ENCODE results near the gene RNF223.
"Not testable (repeated sequence)": the region's sequence is repeated elsewhere in the genome, so short reads cannot be mapped to it uniquely, and the experiment has no call there.

Gene RNF223

DNA sequence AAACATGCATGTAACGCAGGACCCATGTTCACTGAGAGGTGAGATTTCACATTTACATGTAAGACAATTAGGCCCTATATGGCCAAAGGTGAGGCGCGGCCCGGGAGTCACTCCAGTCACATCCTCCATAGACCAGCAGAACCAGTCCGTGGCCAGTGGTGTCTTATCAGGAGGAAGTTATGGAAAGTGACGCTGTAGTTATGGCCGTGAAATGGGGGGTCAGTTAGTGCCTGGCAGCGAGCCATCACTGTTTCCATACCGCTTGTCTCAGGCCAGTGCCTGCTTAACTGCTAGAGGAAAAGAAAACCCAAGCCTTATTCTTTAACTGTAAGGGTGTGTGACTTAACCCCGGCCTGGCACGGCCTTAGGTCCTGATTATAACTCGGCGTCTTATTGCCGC lies 35.6 kb upstream of the RNF223 start:
- DNase-seq (ENCODE audit: low read depth in 2 of 2) = no peak

DNA sequence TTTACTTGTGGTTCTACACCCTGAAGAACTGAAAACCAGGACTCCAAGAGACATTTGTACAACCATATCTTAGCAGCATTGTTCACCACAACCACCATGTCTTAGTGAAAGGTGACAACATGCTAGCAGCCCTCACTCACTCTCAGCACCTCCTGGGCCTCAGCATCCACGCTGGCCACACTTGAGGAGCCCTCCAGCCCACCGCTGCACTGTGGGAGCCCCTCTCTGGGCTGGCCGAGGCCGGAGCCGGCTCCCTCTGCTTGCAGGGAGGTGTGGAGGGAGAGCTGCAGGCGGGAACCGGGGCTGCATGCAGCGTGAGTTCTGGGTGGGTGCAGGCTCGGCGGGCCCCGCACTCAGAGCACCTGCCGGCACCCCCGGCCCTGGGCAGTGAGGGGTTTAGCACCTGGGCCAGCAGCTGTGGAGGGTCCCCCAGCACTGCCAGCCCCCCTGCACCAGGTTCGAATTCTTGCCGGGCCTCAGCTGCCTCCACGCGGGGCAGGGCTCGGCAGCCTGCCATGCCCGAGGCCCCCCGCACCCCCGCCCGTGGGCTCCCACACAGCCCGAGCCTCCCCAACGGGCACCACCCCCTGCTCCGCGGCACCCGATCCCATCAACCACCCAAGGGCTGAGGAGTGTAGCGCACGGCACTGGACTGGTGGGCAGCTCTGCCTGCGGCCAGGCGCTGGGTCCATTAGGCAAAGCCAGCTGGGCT lies 32.6 kb upstream of the RNF223 start:
- no peak for DNase-seq (ENCODE audit: low read depth in 2 of 2)

DNA sequence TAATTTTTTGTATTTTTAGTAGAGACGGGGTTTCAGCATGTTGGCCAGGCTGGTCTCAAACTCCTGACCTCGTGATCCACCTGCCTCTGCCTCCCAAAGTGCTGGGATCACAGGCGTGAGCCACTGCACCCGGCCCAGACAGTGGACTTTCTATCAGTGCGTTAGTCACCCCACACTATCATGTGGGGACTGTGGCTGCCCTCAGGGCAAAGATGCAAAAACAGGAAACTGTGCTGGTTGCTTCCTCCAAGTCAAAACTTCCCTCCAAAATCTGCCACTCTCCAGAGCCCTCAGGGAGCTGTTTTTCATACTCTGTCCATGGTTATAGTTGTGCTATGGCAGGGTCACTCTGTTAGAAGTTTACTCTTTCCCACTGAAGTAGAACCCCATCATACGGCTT lies 30.0 kb upstream of the RNF223 start:
- not testable (repeated sequence) for DNase-seq (ENCODE audit: low read depth in 2 of 2)

DNA sequence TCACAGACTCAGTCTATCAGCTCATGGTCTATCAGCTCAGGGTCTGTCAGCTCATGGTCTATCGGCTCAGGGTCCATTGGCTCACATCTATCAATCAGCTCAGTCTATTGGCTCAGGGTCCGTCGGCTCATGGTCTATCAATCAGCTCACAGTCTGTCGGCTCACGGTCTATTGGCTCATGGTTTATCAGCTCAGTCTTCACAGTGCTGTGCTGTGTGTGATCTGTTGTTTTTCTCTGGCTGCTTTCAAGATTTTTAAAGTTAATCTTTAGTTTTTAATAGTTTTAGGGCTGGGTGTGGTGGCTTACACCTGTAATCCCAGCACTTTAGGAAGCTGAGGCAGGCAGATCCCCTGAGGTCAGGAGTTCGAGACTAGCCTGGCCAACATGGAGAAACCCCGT lies 27.4 kb upstream of the RNF223 start:
- no peak for DNase-seq (ENCODE audit: low read depth in 2 of 2)

DNA sequence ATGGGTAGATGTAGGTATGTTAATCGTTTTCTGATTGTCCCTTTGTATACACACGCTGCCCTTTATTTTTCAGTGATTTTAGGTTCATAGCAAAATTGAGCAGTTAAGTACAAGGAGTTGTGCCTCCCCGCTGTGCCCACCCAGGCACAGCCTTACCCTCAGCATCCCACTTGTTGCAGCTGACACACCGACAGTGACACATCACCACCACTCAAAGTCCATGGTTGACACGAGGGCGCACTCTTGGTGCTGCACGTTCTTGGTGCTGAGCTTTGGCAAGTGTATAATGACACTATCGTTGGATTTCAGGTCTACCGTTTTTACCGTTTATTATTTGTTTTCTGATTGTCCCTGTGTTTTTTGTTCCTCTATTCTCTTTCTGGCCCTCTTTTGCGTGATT lies 26.2 kb upstream of the RNF223 start:
- no peak for DNase-seq (ENCODE audit: low read depth in 2 of 2)

DNA sequence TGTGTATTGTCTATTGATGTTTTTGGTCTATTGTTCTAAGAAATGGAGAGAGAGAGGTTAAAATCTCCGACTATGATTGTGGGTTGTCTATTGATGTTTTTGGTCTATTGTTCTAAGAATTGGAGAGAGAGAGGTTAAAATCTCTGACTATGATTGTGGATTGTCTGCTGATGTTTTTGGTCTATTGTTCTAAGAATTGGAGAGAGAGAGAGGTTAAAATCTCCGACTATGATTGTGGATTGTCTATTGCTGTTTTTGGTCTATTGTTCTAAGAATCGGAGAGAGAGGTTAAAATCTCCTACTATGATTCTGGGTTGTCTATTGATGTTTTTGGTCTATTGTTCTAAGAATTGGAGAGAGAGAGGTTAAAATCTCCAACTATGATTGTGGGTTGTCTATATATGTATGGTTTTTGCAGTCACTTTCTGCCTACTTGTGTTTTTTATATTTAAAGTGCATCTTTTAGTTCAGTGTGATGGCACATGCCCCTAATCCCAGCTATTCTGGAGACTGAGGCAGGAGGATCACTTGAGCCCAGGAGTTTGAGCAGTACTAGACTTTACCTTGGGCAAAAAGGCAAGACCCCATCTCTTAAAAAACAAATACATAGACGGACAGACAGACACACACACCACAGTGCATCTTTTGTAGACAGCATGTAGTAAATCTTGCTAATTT lies 25.5 kb upstream of the RNF223 start:
- DNase-seq (ENCODE audit: low read depth in 2 of 2) = no peak

DNA sequence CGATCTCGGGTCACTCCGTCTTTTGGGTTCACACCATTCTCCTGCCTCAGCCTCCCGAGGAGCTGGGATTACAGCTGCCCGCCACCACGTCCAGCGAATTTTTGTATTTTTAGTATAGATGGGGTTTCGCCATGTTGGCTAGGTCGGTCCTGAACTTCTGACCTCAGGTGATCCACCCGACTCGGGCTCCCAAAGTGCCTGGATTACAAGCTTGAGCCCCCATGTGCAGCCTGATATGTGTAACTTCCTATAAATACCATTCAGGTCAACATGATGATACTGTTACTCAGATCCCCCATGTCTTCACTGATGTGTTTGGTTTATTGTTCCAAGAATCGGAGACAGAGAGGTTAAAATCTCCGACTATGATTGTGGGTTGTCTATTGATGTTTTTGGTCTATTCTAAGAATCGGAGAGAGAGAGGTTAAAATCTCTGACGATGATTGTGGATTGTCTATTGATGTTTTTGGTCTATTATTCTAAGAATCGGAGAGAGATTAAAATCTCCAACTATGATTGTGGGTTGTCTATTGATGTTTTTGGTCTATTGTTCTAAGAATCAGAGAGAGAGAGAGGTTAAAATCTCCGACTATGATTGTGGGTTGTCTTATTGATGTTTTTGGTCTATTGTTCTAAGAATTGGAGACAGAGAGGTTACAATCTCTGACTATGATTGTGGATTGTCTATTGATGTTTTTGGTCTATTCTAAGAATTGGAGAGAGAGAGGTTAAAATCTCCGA lies 24.7 kb upstream of the RNF223 start:
- DNase-seq (ENCODE audit: low read depth in 2 of 2) = no peak

DNA sequence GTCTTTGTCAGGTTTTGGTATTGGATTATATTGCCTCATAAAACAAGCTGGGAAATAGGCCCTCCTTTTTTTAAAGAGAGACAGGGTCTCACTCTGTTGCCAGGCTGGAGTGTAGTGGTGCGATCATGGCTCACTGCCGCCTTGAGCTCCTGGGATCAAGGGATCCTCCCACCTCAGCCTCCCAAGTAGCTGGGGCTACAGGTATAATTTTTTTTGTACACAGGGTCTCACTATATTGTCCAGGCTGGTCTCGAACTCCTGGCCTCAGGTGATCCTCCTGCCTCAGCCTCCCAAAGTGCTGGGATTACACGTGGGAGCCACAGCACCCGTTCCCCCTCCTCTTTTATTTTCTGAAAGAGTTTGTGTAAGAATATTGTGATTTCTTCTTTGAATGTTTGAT lies 22.0 kb upstream of the RNF223 start:
- DNase-seq (ENCODE audit: low read depth in 2 of 2) = not testable (repeated sequence)

DNA sequence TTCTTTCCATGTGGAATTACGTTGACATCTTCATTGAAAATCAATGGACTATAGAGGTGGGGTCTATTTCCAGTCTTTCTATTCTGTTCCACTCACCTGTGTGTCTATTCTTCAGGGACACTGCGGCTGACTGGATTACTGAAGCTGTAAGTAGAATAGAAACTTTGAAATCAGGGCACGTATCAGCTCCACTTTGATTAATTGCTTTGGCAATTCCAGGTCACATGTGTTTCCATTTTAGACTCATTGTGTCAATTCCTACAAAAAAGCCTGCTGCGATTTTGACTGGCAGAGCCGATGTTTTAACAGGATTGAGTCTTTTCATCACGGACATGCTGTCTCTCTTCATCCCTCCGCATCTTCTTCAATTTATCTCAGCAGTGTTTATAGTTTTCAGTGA lies 20.9 kb upstream of the RNF223 start:
- no peak for DNase-seq (ENCODE audit: low read depth in 2 of 2)

DNA sequence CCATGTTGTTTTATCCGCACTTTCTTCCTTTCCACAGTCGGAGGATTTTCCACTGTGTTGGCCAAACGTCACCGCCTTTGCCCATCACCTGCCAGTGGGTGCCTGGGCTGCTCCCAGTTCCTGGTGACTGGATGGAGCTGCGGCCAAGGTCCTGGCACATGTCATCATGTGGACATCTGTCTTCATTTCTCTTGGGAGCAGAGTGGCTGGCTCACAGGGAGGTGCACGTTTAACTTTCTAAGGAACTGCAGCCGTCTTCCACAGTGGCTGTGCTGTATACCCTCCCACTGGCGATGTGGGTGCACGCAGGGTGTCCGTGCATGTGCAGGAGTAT lies 19.5 kb upstream of the RNF223 start:
- DNase-seq (ENCODE audit: low read depth in 2 of 2) = no peak

DNA sequence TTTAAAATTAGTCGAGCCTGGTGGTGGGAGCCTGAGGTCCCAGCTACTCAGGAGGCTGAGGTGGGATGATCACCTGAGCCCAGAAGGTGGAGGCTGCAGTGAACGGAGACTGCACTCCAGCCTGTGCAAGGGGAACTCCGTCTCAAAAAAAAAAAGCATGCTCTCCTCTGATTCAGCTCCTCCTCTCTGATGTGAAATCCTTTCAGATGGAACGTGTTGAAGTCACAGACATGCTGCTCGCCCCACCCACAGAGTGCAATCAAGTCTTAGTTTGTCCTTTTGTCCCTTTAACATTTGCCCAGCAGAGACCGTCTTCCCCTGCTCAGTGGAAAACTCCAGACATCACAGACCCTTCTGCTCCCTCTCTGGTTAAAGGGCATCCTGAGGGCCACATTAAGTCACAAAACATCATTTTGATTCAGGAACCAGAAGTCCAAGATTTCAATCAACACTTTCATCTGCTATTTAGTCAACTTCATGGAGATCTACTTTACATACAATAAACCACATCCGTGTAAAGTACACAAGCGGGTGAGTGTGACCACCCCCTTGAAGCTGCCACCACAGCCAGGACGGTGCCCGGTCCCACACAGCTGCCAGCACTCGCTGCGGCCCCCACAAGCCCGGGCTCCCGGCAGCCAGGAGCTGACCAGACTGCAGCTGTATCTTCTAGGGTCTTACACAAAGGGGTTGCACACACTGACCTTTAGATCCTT lies 18.9 kb upstream of the RNF223 start:
- DNase-seq (ENCODE audit: low read depth in 2 of 2) = no peak

DNA sequence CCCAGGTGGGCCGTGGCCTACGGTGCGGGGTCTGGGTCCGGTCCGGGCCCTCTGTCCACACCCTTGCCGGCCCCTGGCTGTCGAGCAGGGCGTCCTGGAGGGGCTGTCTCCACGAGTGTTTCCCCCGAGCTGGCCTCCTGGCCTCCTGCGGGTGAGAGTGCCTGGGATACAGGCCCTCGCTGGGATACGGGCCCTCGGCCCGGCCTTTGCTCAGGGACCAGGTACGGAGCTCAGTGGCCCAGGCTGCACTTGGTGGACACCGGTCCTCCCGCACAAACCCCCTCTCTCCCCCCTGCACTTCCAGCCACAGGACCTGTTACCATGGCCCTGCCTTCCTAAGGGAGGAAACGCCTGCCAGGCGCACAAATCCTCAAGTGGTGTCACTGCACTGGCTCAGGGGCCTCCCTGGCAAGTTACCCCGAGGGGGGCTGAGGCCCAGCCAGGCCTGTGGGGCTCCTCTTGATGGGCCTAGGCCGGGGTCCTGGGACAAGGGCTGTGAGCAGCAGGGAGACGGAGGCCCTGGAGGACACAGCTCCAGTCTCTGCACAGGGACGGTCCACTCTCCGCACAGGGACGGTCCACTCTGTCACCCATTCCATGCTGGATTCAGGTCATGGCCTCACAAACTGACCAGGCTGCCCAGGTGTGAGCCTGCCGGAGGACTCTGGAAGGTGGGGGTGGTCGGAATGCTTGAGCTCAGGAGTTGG lies 18.2 kb upstream of the RNF223 start:
- no peak for DNase-seq (ENCODE audit: low read depth in 2 of 2)

DNA sequence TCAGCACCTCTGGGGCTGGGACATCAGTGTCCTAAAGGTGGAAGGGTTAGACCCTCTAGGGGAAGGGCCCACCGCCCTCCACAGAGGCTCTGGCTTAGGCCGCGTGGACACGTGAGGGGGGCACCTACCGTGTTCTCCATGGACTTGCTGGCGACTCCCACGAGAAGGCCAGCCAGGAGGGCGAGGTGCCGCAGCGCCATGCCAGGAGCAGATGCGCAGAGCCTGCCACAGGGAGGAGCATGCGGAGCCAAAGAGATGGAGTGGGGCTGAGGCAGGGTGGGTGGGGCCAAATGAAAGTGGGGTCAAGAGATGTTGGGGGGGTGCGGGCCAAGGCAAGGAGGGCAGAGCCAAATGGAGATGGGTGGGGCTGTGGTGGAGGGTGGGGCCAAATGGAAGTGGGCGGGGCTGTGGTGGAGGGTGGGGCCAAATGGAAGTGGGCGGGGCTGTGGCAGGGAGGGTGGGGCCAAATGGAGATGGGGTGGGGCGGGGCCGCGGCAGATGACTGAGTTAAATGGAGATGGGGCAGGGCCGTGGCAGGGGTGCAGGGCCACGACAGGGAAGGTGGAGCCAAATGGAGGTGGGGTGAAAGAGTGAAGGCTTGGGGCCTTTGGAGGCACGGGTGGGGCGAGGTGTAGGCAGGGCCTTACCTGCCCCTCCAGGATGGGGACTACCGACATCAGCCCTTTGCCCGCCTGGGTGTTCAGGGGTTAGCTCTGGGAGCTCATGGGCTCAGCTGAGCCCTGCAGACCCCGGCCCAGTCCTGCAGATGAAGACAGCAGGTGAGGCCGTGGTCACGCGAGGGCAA lies 17.4 kb upstream of the RNF223 start:
- DNase-seq (ENCODE audit: low read depth in 2 of 2) = no peak

DNA sequence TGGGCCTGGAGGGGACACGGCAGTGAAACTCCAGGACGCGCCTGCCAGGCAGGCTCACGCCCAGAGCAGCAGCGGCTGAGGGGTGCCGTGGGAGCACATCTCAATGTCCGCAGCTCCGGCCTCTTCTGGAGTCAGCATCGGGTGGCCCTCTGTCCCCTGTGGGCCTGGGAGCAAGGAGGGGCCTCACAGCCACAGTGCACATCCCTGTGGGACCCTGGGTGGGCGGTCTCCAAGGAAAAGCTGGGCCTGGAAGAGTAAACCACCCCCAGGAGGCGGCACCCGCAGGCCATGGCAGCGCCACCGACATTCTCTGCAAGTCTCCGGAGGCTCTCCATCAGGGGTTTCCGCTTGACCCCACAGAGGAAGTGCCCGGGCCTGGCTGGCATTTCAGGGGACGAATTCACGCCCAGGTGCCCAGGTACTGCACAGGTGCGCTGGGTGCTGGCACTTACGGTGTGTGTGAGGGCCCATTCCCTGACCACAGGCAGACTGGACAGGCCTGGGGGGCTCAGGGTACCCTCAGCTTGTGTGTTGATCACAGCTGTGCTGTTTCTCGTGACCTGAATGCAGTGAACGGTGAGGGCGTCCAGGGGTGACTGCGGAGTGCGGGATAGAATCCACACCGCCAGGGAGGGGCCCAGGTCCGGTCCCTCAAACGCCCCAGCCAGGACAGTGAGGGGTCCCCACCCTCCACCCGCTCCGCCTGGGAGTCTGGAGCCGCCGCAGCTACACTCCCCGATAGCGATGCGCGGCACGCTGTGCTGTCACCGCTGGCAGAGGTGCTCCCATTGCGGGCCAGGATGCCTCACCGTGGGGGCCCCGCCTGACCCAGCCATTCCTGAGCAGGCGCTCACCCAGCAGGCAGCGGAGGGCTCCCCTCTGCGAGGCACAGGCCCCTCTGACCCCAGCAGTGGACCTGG lies 16.6 kb upstream of the RNF223 start:
- no peak for DNase-seq (ENCODE audit: low read depth in 2 of 2)

DNA sequence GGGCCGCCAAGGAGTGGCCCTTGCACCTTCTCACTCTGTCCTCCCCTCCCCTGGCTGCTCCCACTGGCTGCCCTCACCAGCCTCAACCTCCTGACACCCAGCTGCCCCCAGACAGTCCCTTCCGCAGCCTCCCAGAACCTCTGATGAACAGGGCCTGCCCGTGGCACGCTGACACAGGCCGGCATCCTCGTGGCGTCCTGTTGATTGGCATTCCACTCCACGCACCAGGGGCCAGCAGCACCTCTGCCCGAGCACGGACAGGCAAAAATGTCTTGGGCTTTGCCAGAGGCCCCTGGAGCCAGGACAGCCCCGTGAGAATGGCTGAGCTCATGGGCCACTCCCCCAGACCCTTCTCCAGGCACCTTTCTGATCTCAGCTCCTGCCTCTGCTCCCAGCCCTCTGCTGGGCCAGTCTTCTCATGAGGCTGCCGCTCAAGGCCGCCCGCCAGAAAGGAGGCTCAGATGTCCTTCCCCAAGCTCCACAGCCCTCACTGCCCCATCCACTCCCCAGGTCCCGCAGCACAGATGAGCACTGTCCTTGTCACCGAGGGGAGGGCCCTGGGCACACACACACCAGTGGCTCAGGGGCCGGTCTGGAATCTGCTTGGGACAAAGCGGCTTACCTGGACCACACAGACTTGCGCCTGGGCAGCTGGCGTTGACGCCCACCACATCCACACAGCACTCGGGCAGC lies 15.8 kb upstream of the RNF223 start:
- DNase-seq (ENCODE audit: low read depth in 2 of 2) = no peak

DNA sequence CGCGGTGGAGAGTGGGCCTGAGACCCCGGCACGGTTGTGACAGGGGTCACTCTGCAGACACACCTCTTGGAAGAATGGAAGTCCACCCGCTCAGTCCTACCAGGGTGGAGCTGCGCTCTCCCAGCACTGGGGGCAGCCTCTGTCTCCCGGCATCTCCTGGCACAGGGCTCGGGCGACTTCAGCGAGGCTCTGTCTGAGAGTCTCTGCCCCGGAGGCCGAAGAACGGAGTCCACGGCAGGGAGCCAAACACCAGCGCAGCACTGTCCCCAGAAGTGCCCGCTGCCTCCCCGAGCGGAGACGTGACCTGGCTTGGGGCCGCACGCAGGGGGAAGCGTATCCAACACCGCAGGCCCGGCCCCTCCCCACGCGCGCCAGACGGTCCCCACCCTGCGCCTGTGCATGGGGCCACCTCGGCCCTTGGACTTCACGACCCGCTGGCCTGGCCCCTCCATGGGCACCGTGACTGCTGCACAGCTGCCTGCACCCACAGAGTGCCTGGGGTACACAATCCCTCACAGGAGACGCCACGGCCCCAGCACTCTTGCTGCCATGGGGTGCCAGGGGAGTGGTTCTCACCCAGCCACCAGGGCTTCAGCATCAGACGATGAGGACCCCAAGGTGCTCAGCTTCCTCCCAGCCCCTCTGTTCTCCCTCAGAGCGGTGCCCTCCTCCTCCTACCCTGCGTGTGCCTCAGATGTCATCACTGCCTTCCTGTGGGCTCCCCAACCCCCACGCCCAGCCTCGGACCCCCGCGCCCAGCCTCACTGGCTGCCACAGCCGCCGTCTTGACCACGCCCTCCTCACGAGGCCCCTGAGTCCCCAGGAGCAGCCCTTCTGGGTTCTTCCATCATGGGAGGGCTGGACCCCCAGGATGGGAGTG lies 14.9 kb upstream of the RNF223 start:
- DNase-seq (ENCODE audit: low read depth in 2 of 2) = no peak

DNA sequence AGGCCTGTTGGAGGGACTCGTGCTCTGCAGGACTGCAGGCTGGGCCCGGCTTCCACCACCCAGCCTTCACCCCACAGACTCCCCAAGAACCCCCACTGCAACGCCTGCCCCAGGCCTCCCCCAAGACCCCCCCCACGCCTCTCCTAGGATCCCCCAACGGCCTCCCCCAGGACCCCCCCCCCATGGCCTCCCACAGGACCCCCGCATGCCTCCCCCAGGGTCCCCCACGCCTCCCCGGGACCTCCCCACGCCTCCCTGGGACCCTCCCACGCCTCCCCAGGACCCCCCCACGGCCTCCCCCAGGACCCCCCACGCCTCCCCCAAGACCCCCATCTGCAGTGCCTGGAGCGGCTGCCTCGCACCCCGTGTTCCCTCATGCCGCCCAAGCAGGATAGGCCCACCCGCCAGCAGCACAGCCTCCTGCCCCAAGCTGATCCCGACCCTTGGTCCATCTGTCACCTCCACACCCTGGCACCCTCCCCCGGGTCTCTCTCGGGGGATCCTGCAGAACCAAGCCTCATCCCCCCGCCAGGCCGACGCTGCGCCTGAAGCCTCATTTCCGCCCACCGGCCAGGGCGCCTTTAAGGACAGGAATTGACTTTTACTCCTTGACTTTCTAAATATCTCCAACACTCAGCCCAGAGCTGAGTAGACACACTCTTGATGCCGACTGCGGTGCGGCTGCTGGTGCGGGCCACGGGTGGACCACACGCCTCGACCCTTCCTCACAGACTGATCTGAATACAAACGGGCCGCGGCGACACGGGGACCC lies 14.1 kb upstream of the RNF223 start:
- no peak for DNase-seq (ENCODE audit: low read depth in 2 of 2)

Data from stimulated activated CD8-positive, alpha-beta memory T cell treated with anti-CD3 and anti-CD28 coated beads, Interleukin-7, amount 100 ng/mL, for 1 hour (primary cell).